Retinal pigment epithelial cell (primary cell): Measurements from ENCODE around the gene UBE2I.

ENCODE experiments used
- DNase-seq: peaks from one replicate; pipeline ENCODE4 v3.0.0-alpha.2; 2010; ENCODE audit warnings: low read depth
- H3K4me3 ChIP-seq: 2 replicates; pipeline ENCODE4 v1.5.1; 2011; ENCODE audit warnings: mild to moderate bottlenecking, low read length, control low read depth, moderate library complexity
- CTCF ChIP-seq: conservative IDR thresholded peaks from 2 replicates; pipeline ENCODE4 v1.5.1; 2011; ENCODE audit warnings: low read depth, low read length, control low read depth, inconsistent platforms

Gene UBE2I

GRCh38 chr16:1341495-1342420 is 32.3 kb downstream of the UBE2I start:
- no peak for TF ChIP-seq CTCF
- no peak overlapping the region for H3K4me3 ChIP-seq
- no peak for DNase-seq

- peak; percentile 11 for TF ChIP-seq CTCF
- H3K4me3 ChIP-seq, result peak overlapping the region; percentile 41
- peak; percentile 88 for DNase-seq
These were observed 33.3 kb downstream of the UBE2I start for GRCh38 chr16:1342526-1343427.

- peak overlapping the region; percentile 41 for H3K4me3 ChIP-seq
- no peak for DNase-seq
- TF ChIP-seq CTCF, result no peak
These were observed 34.2 kb downstream of the UBE2I start for GRCh38 chr16:1343428-1344242.

GRCh38 chr16:1344499-1344898 is 35.1 kb downstream of the UBE2I start:
- no peak overlapping the region for H3K4me3 ChIP-seq
- DNase-seq, result no peak
- no peak for TF ChIP-seq CTCF

- no peak for TF ChIP-seq CTCF
- no peak for DNase-seq
- no peak overlapping the region for H3K4me3 ChIP-seq
These were observed 35.7 kb downstream of the UBE2I start for GRCh38 chr16:1345087-1345486.

GRCh38 chr16:1345651-1346421 is 36.4 kb downstream of the UBE2I start:
- no peak overlapping the region for H3K4me3 ChIP-seq
- no peak for DNase-seq
- no peak for TF ChIP-seq CTCF
